Lower leg skin (tissue), 3 donors: ENCODE measurements around the gene CNTFR.

Experiments used
- CTCF ChIP-seq, 3 donors: fragments of 450-650 bp; IDR thresholded peaks; one replicate each; pipeline ENCODE4 v1.5.1; 2016; ENCODE audit warnings: antibody characterized with exemption in 3 of 3, mild to moderate bottlenecking in 3 of 3, moderate library complexity in 2 of 3
- POLR2A ChIP-seq, 2 donors: fragments of 450-650 bp; IDR thresholded peaks; one replicate each; pipeline ENCODE4 v1.6.1; 2016 to 2017; ENCODE audit warnings: antibody characterized with exemption in 2 of 2, mild to moderate bottlenecking in 1 of 2, moderate library complexity in 1 of 2

GRCh38 chr9:34544035-34544434 is 45.5 kb downstream of the CNTFR start:
- no peak for TF ChIP-seq POLR2A (IDR thresholded peaks at IDR 0.05)
- no peak for TF ChIP-seq CTCF (IDR thresholded peaks at IDR 0.05)
